Measurements from ENCODE around the gene ABCA5. TPM values are rescaled to one million over a fixed set of nuclear protein-coding genes. Genes with fewer than 3 reads are reported as not detected.

Gene ABCA5
- total RNA-seq, 1 experiment from 2014 or later, result 19.4 TPM

DNA sequence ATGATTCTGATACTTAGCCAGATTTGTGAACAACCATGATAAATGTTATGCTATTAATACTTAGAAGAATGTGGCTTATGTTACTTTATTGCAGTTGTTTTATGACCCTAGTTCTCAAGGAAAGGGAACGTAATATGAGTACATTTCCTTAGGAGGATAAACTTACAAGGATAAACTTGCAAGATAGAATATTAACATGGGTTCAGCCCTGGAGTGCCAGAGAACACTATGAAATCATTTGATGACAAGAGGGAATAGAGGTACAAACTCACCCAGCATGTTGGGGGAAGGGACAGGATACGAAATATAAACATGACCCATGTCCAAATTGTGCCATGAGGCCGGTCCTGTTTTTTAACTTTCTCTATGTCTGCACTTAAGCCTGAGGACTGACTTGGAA, 13.0 kb upstream of the ABCA5 start:
- no peak for DNase-seq
- Histone ChIP-seq H3K4me1 (ENCODE audit: low read length) (peaks cover 23% of the 10 kb centered on the region), H3K79me2 (ENCODE audit: low read length) (no peaks in the 10 kb centered on the region), H3K27ac (ENCODE audit: low read length) (no peak overlapping the region), H2AFZ (ENCODE audit: low read length) (no peak overlapping the region), H4K20me1 (ENCODE audit: insufficient read depth, low read depth, low read length) (no peaks in the 10 kb centered on the region), H3K27me3 (ENCODE audit: low read length) (no peaks in the 10 kb centered on the region), H3K36me3 (ENCODE audit: insufficient read depth, low read length) (no peaks in the 10 kb centered on the region), H3K9ac (ENCODE audit: low read length) (no peak overlapping the region), H3K9me3 (ENCODE audit: low read length) (0 out of 2 replicates have a peak, but pooled peaks cover 3% of the 10 kb centered on the region), H3K4me3 (ENCODE audit: low read length) (no peak overlapping the region), H3K4me2 (ENCODE audit: low read depth, low read length, poor library complexity, severe bottlenecking) (no peak overlapping the region), H3K9me2 (replicated peaks; ENCODE audit: insufficient read depth, low read length) (no peaks in the 10 kb centered on the region)

DNA sequence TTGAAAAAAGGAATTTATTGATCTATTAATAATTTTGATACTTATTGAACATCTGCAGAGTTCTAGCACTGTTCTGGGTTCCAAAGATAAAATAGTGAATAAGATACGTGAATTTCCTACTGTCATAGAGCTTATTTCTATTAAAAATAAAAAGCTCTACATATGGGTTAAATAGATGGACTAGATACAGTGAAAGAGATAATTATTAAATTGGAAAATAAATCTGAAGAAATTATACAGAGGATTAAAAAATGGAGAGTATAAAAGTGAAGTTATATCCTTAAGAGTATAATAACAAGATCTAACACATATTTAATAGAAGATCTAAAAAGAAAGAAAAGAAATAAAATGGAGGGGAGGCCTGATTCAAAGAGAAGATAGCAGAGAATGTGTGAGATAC, 10.1 kb upstream of the ABCA5 start:
- Histone ChIP-seq H3K4me1 (ENCODE audit: low read length) (peaks cover 18% of the 10 kb centered on the region), H4K20me1 (ENCODE audit: insufficient read depth, low read depth, low read length) (no peaks in the 10 kb centered on the region), H3K4me2 (ENCODE audit: low read depth, low read length, poor library complexity, severe bottlenecking) (no peak overlapping the region), H3K27ac (ENCODE audit: low read length) (no peak overlapping the region), H3K36me3 (ENCODE audit: insufficient read depth, low read length) (no peaks in the 10 kb centered on the region), H3K27me3 (ENCODE audit: low read length) (no peaks in the 10 kb centered on the region), H2AFZ (ENCODE audit: low read length) (no peak overlapping the region), H3K9ac (ENCODE audit: low read length) (no peak overlapping the region), H3K4me3 (ENCODE audit: low read length) (no peak overlapping the region), H3K9me3 (ENCODE audit: low read length) (0 out of 2 replicates have a peak, but pooled peaks cover 3% of the 10 kb centered on the region), H3K79me2 (ENCODE audit: low read length) (no peaks in the 10 kb centered on the region), H3K9me2 (replicated peaks; ENCODE audit: insufficient read depth, low read length) (no peaks in the 10 kb centered on the region)
- DNase-seq, result no peak

DNA sequence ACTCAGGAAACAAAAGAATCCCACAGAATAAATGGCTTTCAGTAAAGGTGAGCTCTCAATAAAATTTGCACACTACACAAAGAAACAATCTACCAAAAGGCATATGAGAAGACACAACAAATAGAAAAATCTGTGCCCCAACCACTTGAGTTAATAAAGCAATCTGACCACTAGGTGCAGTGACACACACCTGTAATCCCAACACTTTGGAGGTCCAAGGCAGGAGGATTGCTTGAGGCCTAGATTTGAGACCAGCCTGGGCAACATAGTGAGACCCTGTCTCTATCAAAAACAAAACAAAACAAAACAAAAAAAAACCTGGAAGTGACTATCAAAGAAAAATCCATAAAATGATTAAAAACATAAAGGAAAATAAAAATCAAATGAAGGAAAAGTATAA, 9.6 kb upstream of the ABCA5 start:
- peaks cover 15% of the 10 kb centered on the region for H3K4me1 ChIP-seq (ENCODE audit: low read length)
- H3K79me2 ChIP-seq (ENCODE audit: low read length), result no peaks in the 10 kb centered on the region
- 0 out of 2 replicates have a peak, but pooled peaks cover 3% of the 10 kb centered on the region for H3K9me3 ChIP-seq (ENCODE audit: low read length)
- no peak overlapping the region for H2AFZ ChIP-seq (ENCODE audit: low read length)
- H3K36me3 ChIP-seq (ENCODE audit: insufficient read depth, low read length), result no peaks in the 10 kb centered on the region
- no peaks in the 10 kb centered on the region for H4K20me1 ChIP-seq (ENCODE audit: insufficient read depth, low read depth, low read length)
- H3K4me3 ChIP-seq (ENCODE audit: low read length), result no peak overlapping the region
- H3K9me2 ChIP-seq (replicated peaks; ENCODE audit: insufficient read depth, low read length), result no peaks in the 10 kb centered on the region
- DNase-seq, result no peak
- H3K4me2 ChIP-seq (ENCODE audit: low read depth, low read length, poor library complexity, severe bottlenecking), result no peak overlapping the region
- H3K27ac ChIP-seq (ENCODE audit: low read length), result no peak overlapping the region
- no peak overlapping the region for H3K9ac ChIP-seq (ENCODE audit: low read length)
- H3K27me3 ChIP-seq (ENCODE audit: low read length), result no peaks in the 10 kb centered on the region

DNA sequence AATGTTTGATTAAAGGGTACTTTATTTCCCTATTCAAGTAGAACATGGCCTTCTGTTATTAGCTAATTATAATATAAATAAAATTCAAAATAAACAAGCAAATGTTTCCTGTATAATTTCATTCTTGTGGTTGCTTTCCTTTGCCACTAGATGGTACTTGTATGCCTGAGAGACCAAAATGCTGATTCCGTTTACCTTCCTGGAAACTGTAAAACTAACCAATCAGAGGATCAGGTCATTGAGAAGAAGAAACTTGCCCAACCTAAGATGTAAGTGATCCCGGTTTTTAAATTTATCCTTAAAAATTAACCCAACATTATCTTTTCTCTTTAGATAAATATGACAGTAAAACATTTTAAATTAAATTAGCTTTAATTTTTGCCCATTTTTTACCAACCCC, 8.1 kb upstream of the ABCA5 start:
- Histone ChIP-seq H3K79me2 (ENCODE audit: low read length) (no peaks in the 10 kb centered on the region), H3K4me1 (ENCODE audit: low read length) (peaks cover 15% of the 10 kb centered on the region), H2AFZ (ENCODE audit: low read length) (no peak overlapping the region), H3K27me3 (ENCODE audit: low read length) (no peaks in the 10 kb centered on the region), H3K36me3 (ENCODE audit: insufficient read depth, low read length) (no peaks in the 10 kb centered on the region), H3K9me2 (replicated peaks; ENCODE audit: insufficient read depth, low read length) (no peaks in the 10 kb centered on the region), H3K9ac (ENCODE audit: low read length) (0 out of 2 replicates have a peak overlapping the region, but pooled peaks have one; percentile 13), H3K27ac (ENCODE audit: low read length) (no peak overlapping the region), H4K20me1 (ENCODE audit: insufficient read depth, low read depth, low read length) (no peaks in the 10 kb centered on the region), H3K4me2 (ENCODE audit: low read depth, low read length, poor library complexity, severe bottlenecking) (peak overlapping the region; percentile 53), H3K9me3 (ENCODE audit: low read length) (0 out of 2 replicates have a peak, but pooled peaks cover 3% of the 10 kb centered on the region), H3K4me3 (ENCODE audit: low read length) (peak overlapping the region; percentile 20; the same call in 1 of the 2 replicates)
- DNase-seq, result peak; percentile 83

DNA sequence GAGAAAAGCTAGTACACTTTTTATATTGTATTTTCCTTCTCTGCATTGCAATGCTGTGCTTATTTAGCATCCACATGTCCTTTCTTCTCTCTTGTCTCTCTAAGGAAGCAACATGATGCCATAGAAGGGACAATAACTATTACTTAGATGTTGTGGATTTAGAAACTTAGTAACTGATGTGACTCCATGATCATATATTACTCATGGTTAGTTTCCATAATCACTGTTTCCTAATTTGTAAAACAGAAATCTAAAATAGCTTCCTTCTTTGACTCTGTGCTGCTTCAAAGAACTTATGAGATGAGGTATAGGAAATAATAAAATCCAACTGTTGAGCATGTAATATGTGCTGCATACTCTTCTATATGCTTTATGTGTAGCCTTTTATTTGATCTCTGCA, 6.6 kb upstream of the ABCA5 start:
- Histone ChIP-seq H3K9me2 (replicated peaks; ENCODE audit: insufficient read depth, low read length) (no peaks in the 10 kb centered on the region), H3K4me1 (ENCODE audit: low read length) (peaks cover 15% of the 10 kb centered on the region), H3K79me2 (ENCODE audit: low read length) (no peaks in the 10 kb centered on the region), H4K20me1 (ENCODE audit: insufficient read depth, low read depth, low read length) (no peaks in the 10 kb centered on the region), H3K4me3 (ENCODE audit: low read length) (no peak overlapping the region), H3K9ac (ENCODE audit: low read length) (no peak overlapping the region), H2AFZ (ENCODE audit: low read length) (peak overlapping the region; percentile 23; the same call in 1 of the 2 replicates), H3K27me3 (ENCODE audit: low read length) (no peaks in the 10 kb centered on the region), H3K4me2 (ENCODE audit: low read depth, low read length, poor library complexity, severe bottlenecking) (no peak overlapping the region), H3K27ac (ENCODE audit: low read length) (no peak overlapping the region), H3K36me3 (ENCODE audit: insufficient read depth, low read length) (no peaks in the 10 kb centered on the region), H3K9me3 (ENCODE audit: low read length) (0 out of 2 replicates have a peak, but pooled peaks cover 3% of the 10 kb centered on the region)
- no peak for DNase-seq

DNA sequence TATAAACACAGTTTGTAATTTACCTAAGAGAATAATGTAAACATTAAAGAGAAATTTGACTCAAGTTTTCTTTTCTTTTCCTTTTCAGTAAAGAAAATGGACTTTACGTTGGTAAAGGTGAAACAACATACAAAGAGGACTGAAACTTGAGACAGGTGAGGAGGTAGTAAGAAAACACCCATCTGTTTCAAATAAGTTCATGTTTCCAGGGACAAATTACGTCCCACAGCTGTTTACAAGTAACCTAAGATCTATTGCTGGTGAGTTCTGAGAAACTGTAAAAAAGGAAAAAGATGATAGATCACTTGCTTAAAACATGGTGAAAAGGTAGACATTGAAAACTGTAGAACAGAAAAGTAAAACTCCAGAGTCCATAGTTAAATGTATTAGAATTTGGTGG, 4.8 kb upstream of the ABCA5 start:
- DNase-seq, result no peak

DNA sequence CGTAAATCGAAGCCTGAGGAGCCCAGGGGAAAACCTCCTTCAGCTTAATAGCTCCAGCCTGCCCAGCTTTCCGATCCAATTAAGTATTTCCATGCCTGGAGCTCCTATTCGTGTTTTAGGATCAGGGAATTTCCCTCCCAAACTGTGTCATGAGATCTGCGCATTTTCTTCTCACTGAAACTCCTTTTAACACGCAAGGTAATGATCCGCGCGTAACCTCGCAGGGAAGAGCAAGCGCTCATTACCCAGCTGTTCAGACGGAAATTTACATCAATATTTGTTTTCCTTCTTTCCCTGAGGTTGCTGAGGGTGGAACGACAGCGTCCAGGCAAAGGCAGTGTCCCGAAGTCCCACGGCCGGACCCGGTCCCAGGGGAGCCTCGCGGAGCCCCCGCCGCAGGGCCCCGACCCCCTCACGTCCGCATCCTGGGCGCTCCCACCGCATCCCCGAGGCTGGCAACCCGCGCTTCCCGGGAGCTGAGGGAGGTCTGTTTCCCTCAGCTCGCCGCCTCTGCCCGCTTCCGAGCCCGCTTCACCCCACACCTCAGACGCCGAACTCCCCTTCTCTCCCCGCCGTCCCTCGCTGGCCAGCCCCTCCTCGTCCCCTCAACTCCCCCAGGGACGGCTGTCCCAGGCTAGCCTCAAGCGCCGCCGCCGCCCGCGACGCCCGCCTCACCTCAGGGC, 415 bp downstream of the ABCA5 start:
- H3K36me3 ChIP-seq (ENCODE audit: insufficient read depth, low read length), result no peaks in the 10 kb centered on the region
- peak overlapping the region; percentile 92 for H3K9ac ChIP-seq (ENCODE audit: low read length)
- peak overlapping the region; percentile 89; the same call in 1 of the 2 replicates for H2AFZ ChIP-seq (ENCODE audit: low read length)
- H3K9me2 ChIP-seq (replicated peaks; ENCODE audit: insufficient read depth, low read length), result no peaks in the 10 kb centered on the region
- peaks cover 35% of the 10 kb centered on the region for H3K4me1 ChIP-seq (ENCODE audit: low read length)
- no peaks in the 10 kb centered on the region for H3K27me3 ChIP-seq (ENCODE audit: low read length)
- no peaks in the 10 kb centered on the region for H4K20me1 ChIP-seq (ENCODE audit: insufficient read depth, low read depth, low read length)
- DNase-seq, result no peak
- peak overlapping the region; percentile 77 for H3K4me3 ChIP-seq (ENCODE audit: low read length)
- no peaks in the 10 kb centered on the region for H3K9me3 ChIP-seq (ENCODE audit: low read length)
- peak overlapping the region; percentile 94 for H3K4me2 ChIP-seq (ENCODE audit: low read depth, low read length, poor library complexity, severe bottlenecking)
- no peak overlapping the region for H3K27ac ChIP-seq (ENCODE audit: low read length)
- no peaks in the 10 kb centered on the region for H3K79me2 ChIP-seq (ENCODE audit: low read length)

More for the DNA sequence above, 4.8 kb upstream of the ABCA5 start:
- Histone ChIP-seq H3K36me3 (ENCODE audit: insufficient read depth, low read length) (no peaks in the 10 kb centered on the region), H3K9ac (ENCODE audit: low read length) (no peak overlapping the region), H2AFZ (ENCODE audit: low read length) (no peak overlapping the region), H3K4me2 (ENCODE audit: low read depth, low read length, poor library complexity, severe bottlenecking) (no peak overlapping the region), H3K4me3 (ENCODE audit: low read length) (no peak overlapping the region), H3K27ac (ENCODE audit: low read length) (no peak overlapping the region), H3K27me3 (ENCODE audit: low read length) (no peaks in the 10 kb centered on the region), H3K4me1 (ENCODE audit: low read length) (peaks cover 24% of the 10 kb centered on the region), H3K9me2 (replicated peaks; ENCODE audit: insufficient read depth, low read length) (no peaks in the 10 kb centered on the region), H4K20me1 (ENCODE audit: insufficient read depth, low read depth, low read length) (no peaks in the 10 kb centered on the region), H3K9me3 (ENCODE audit: low read length) (no peaks in the 10 kb centered on the region), H3K79me2 (ENCODE audit: low read length) (no peaks in the 10 kb centered on the region)

DNA sequence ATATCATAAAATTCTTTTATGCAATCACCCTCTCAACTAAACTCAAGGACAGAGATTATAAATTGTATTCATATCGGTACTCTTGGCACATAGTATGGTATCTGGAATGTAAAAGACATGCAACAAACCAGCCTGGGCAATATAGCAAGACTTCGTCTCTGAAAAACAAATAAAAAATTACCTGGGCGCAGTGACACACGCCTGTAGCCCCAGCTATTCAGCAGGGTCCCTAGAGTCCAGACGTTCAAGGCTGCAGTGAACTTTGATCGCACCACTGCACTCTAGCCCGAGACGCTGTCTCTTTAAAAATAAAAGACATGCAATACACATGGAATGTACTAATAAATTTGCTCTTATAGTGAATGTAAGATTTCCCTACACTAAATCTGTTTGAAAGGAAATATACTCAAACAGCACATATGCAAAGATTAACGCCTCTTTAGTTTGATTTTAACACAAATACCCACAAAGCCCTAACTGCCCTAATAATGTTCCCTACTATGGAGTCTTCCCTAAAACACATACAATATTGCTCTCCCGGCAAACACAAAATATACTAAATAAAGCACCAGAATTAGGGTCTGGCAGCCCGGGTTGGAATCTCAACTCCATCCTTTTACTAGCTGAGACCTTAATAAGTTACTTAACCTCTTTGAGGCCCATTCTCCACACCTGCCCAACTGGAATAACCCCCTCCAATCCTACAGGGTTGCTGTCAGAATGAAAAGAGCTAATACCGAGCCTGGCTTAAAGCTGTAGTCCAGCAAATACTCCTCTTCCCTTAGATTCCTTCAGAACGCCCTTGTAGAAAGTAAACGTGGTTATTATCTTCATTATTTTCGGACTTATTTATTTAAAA, 1.2 kb downstream of the ABCA5 start:
- H3K4me3 ChIP-seq (ENCODE audit: low read length), result peak overlapping the region; percentile 77
- no peaks in the 10 kb centered on the region for H4K20me1 ChIP-seq (ENCODE audit: insufficient read depth, low read depth, low read length)
- H3K9me2 ChIP-seq (replicated peaks; ENCODE audit: insufficient read depth, low read length), result no peaks in the 10 kb centered on the region
- H3K27ac ChIP-seq (ENCODE audit: low read length), result no peak overlapping the region
- no peaks in the 10 kb centered on the region for H3K9me3 ChIP-seq (ENCODE audit: low read length)
- H3K4me2 ChIP-seq (ENCODE audit: low read depth, low read length, poor library complexity, severe bottlenecking), result peak overlapping the region; percentile 94
- H3K9ac ChIP-seq (ENCODE audit: low read length), result peak overlapping the region; percentile 92
- no peaks in the 10 kb centered on the region for H3K36me3 ChIP-seq (ENCODE audit: insufficient read depth, low read length)
- DNase-seq, result peak; percentile 48
- H3K4me1 ChIP-seq (ENCODE audit: low read length), result peaks cover 35% of the 10 kb centered on the region
- H2AFZ ChIP-seq (ENCODE audit: low read length), result no peak overlapping the region
- no peaks in the 10 kb centered on the region for H3K27me3 ChIP-seq (ENCODE audit: low read length)
- H3K79me2 ChIP-seq (ENCODE audit: low read length), result no peaks in the 10 kb centered on the region
